GM12891 (cell line): ENCODE data around the gene MSRB2.

Experiments used
- PAX5 ChIP-seq: IDR thresholded peaks from 2 replicates; pipeline ENCODE4 v1.6.1; 2011; ENCODE audit warnings: low read length, moderate library complexity, mild to moderate bottlenecking; ENCODE audit not compliant: insufficient read depth, severe bottlenecking
- POLR2A ChIP-seq: IDR thresholded peaks from 2 replicates; pipeline ENCODE4 v1.6.1; 2011; ENCODE audit warnings: low read depth, low read length, control low read depth
- POLR2AphosphoS5 ChIP-seq: IDR thresholded peaks from 2 replicates; pipeline ENCODE4 v1.6.1; 2011; ENCODE audit warnings: low read depth, low read length, control low read depth
- SPI1 ChIP-seq: IDR thresholded peaks from 2 replicates; pipeline ENCODE4 v1.6.1; 2011; ENCODE audit warnings: low read depth, low read length, control low read depth
- TAF1 ChIP-seq: IDR thresholded peaks from 2 replicates; pipeline ENCODE4 v1.6.1; 2011; ENCODE audit warnings: low read depth, low read length, control low read depth

GRCh38 chr10:23055424-23056185 lies 39.8 kb upstream of the MSRB2 start:
- TF ChIP-seq POLR2A (no peak), POLR2AphosphoS5 (no peak), TAF1 (no peak), SPI1 (no peak), PAX5 (no peak)
